Measurements from ENCODE around the gene GPR146.

The GPR146 gene

GRCh38 chr7:1049801-1050200 lies 5.5 kb downstream of the GPR146 start:
- H3K27ac ChIP-seq (ENCODE audit: low read depth, low read length) = no peak overlapping the region
- H3K4me1 ChIP-seq (ENCODE audit: control insufficient read depth, insufficient read depth, low read length) = peaks cover 35% of the 10 kb centered on the region
- no peaks in the 10 kb centered on the region for H3K9me3 ChIP-seq (ENCODE audit: control insufficient read depth, insufficient read depth, low read depth, low read length)

DNA sequence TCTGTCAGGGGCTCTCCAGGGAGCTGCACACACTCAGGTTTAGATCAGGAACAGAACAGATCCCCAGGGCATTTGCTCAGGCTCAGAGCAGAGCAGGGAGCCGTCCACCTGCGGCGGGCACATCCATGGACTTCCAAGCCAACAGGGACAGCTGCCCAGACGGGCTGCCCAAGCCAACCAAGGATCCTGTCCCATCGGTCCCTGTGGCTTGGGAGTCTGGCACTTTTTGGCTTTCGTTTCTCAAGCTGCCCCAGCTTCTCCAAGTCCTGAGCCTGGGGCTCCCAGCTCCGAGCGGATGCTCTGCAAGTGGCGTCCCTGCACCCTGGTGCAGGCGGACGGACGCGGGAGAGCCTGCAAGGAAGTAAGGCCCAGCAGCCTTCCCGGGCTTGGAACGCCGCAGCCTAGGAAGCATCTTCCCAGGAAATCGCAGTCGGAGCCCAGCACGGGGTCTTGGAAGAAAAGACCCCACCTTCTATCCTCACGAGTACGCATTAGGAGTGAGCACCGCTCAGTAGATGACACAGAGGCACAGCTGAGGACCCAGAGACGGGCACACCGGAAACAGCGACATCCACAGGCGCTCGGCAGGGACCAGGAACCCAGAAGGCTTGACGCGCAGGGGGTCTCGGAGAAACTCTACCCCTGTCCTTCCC lies 6.0 kb downstream of the GPR146 start:
- no peaks in the 10 kb centered on the region for H3K36me3 ChIP-seq (ENCODE audit: control insufficient read depth, insufficient read depth, low read length)
- no peak overlapping the region for H3K27ac ChIP-seq (ENCODE audit: low read depth, low read length)
- H3K4me3 ChIP-seq (ENCODE audit: low read depth, low read length) = no peak overlapping the region
- H3K9me3 ChIP-seq (ENCODE audit: control insufficient read depth, insufficient read depth, low read depth, low read length) = no peaks in the 10 kb centered on the region
- H3K9ac ChIP-seq (ENCODE audit: low read length) = no peak overlapping the region
- no peaks in the 10 kb centered on the region for H3K27me3 ChIP-seq (ENCODE audit: control insufficient read depth, insufficient read depth, low read length)
- peaks cover 35% of the 10 kb centered on the region for H3K4me1 ChIP-seq (ENCODE audit: control insufficient read depth, insufficient read depth, low read length)

More at GRCh38 chr7:1049801-1050200, 5.5 kb downstream of the GPR146 start:
- Histone ChIP-seq H3K9ac (ENCODE audit: low read length) (no peak overlapping the region), H3K36me3 (ENCODE audit: control insufficient read depth, insufficient read depth, low read length) (no peaks in the 10 kb centered on the region), H3K4me3 (ENCODE audit: low read depth, low read length) (no peak overlapping the region), H3K27me3 (ENCODE audit: control insufficient read depth, insufficient read depth, low read length) (no peaks in the 10 kb centered on the region)

GRCh38 chr7:1050956-1051690 lies 6.8 kb downstream of the GPR146 start:
- no peak overlapping the region for H3K9ac ChIP-seq (ENCODE audit: low read length)

GRCh38 chr7:1052031-1052818 lies 7.9 kb downstream of the GPR146 start:
- Histone ChIP-seq H3K27ac (ENCODE audit: low read depth, low read length) (no peak overlapping the region), H3K9me3 (ENCODE audit: control insufficient read depth, insufficient read depth, low read depth, low read length) (no peaks in the 10 kb centered on the region), H3K4me3 (ENCODE audit: low read depth, low read length) (no peak overlapping the region), H3K4me1 (ENCODE audit: control insufficient read depth, insufficient read depth, low read length) (peaks cover 33% of the 10 kb centered on the region), H3K9ac (ENCODE audit: low read length) (no peak overlapping the region), H3K27me3 (ENCODE audit: control insufficient read depth, insufficient read depth, low read length) (no peaks in the 10 kb centered on the region), H3K36me3 (ENCODE audit: control insufficient read depth, insufficient read depth, low read length) (no peaks in the 10 kb centered on the region; the same call in 1 of the 2 replicates)

More at GRCh38 chr7:1050956-1051690, 6.8 kb downstream of the GPR146 start:
- Histone ChIP-seq H3K27me3 (ENCODE audit: control insufficient read depth, insufficient read depth, low read length) (no peaks in the 10 kb centered on the region), H3K4me3 (ENCODE audit: low read depth, low read length) (no peak overlapping the region), H3K4me1 (ENCODE audit: control insufficient read depth, insufficient read depth, low read length) (peaks cover 36% of the 10 kb centered on the region), H3K9me3 (ENCODE audit: control insufficient read depth, insufficient read depth, low read depth, low read length) (no peaks in the 10 kb centered on the region), H3K36me3 (ENCODE audit: control insufficient read depth, insufficient read depth, low read length) (no peaks in the 10 kb centered on the region), H3K27ac (ENCODE audit: low read depth, low read length) (no peak overlapping the region)

GRCh38 chr7:1053002-1053411 lies 8.7 kb downstream of the GPR146 start:
- H3K9me3 ChIP-seq (ENCODE audit: control insufficient read depth, insufficient read depth, low read depth, low read length) = no peaks in the 10 kb centered on the region
- peaks cover 6% of the 10 kb centered on the region for H3K36me3 ChIP-seq (ENCODE audit: control insufficient read depth, insufficient read depth, low read length)
- H3K9ac ChIP-seq (ENCODE audit: low read length) = peak overlapping the region; percentile 27
- H3K27me3 ChIP-seq (ENCODE audit: control insufficient read depth, insufficient read depth, low read length) = no peaks in the 10 kb centered on the region
- H3K27ac ChIP-seq (ENCODE audit: low read depth, low read length) = peak overlapping the region; percentile 41; the same call in 1 of the 2 replicates
- H3K4me3 ChIP-seq (ENCODE audit: low read depth, low read length) = no peak overlapping the region
- H3K4me1 ChIP-seq (ENCODE audit: control insufficient read depth, insufficient read depth, low read length) = peaks cover 31% of the 10 kb centered on the region

DNA sequence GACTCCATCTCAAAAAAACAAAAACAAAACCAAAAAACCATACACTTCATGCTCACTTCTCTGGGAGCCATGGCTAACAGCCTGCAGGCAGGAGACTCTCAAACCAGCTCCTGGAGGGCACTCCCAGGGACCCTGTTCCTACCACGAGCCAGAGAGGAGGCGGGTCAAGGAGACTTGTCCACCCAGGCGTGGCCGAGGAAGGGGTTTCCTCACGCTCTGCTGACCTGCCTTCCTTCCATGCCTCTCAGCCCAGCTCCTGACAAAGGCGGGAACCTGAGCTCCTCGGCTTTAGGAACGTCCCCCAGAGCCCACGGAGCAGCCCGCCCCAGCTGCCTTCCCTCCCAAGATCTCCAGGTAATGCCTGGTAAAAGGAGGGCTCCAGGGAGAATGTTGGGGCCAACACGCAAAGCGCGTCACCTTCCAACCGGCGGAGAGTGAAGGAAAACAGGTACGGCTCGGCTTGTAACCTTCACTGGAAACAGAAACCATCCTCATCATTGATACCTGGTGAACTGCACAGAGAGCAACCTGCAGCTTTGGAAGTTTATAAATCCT lies 9.5 kb downstream of the GPR146 start:
- H3K4me3 ChIP-seq (ENCODE audit: low read depth, low read length) = no peak overlapping the region
- peaks cover 31% of the 10 kb centered on the region for H3K4me1 ChIP-seq (ENCODE audit: control insufficient read depth, insufficient read depth, low read length)
- no peaks in the 10 kb centered on the region for H3K27me3 ChIP-seq (ENCODE audit: control insufficient read depth, insufficient read depth, low read length)
- H3K36me3 ChIP-seq (ENCODE audit: control insufficient read depth, insufficient read depth, low read length) = peaks cover 10% of the 10 kb centered on the region
- H3K9ac ChIP-seq (ENCODE audit: low read length) = no peak overlapping the region
- no peak overlapping the region for H3K27ac ChIP-seq (ENCODE audit: low read depth, low read length)
- H3K9me3 ChIP-seq (ENCODE audit: control insufficient read depth, insufficient read depth, low read depth, low read length) = no peaks in the 10 kb centered on the region

DNA sequence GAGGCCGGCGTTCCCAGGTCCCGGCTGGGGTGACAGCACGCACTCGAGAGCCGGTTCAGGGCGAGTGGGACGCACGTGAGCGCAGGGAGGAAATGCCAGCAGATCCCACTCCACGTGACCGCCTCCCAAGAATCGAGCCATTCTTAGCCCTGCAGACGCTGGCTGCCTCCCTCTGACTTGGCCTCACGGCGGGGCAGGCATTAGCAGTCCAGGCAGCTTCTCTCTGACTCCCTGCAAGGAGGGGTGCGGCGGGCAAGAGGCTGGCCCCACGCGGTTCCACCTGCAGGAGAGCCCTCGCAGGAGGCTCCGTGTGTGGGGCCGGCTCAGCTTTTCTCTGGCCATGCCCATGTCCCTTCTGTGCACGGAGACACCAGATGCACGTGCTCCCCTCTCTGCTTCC lies 10.1 kb downstream of the GPR146 start:
- 0 out of 2 replicates have a peak overlapping the region, but pooled peaks have one; percentile 6 for H3K27ac ChIP-seq (ENCODE audit: low read depth, low read length)
- H3K4me3 ChIP-seq (ENCODE audit: low read depth, low read length) = no peak overlapping the region
- H3K4me1 ChIP-seq (ENCODE audit: control insufficient read depth, insufficient read depth, low read length) = peaks cover 31% of the 10 kb centered on the region
- H3K27me3 ChIP-seq (ENCODE audit: control insufficient read depth, insufficient read depth, low read length) = no peaks in the 10 kb centered on the region
- H3K9ac ChIP-seq (ENCODE audit: low read length) = no peak overlapping the region
- H3K9me3 ChIP-seq (ENCODE audit: control insufficient read depth, insufficient read depth, low read depth, low read length) = no peaks in the 10 kb centered on the region
- peaks cover 10% of the 10 kb centered on the region for H3K36me3 ChIP-seq (ENCODE audit: control insufficient read depth, insufficient read depth, low read length)

- Histone ChIP-seq H3K36me3 (ENCODE audit: control insufficient read depth, insufficient read depth, low read length) (peaks cover 10% of the 10 kb centered on the region), H3K4me1 (ENCODE audit: control insufficient read depth, insufficient read depth, low read length) (peaks cover 32% of the 10 kb centered on the region), H3K27me3 (ENCODE audit: control insufficient read depth, insufficient read depth, low read length) (no peaks in the 10 kb centered on the region), H3K4me3 (ENCODE audit: low read depth, low read length) (no peak overlapping the region), H3K27ac (ENCODE audit: low read depth, low read length) (0 out of 2 replicates have a peak overlapping the region, but pooled peaks have one; percentile 6), H3K9me3 (ENCODE audit: control insufficient read depth, insufficient read depth, low read depth, low read length) (no peaks in the 10 kb centered on the region), H3K9ac (ENCODE audit: low read length) (peak overlapping the region; percentile 7)
Measured at GRCh38 chr7:1054861-1055450, 10.6 kb downstream of the GPR146 start.

- H3K9ac ChIP-seq (ENCODE audit: low read length) = peak overlapping the region; percentile 7
- H3K4me1 ChIP-seq (ENCODE audit: control insufficient read depth, insufficient read depth, low read length) = peaks cover 38% of the 10 kb centered on the region
- no peaks in the 10 kb centered on the region for H3K27me3 ChIP-seq (ENCODE audit: control insufficient read depth, insufficient read depth, low read length)
- no peak overlapping the region for H3K27ac ChIP-seq (ENCODE audit: low read depth, low read length)
- no peak overlapping the region for H3K4me3 ChIP-seq (ENCODE audit: low read depth, low read length)
- H3K36me3 ChIP-seq (ENCODE audit: control insufficient read depth, insufficient read depth, low read length) = peaks cover 10% of the 10 kb centered on the region
- no peaks in the 10 kb centered on the region for H3K9me3 ChIP-seq (ENCODE audit: control insufficient read depth, insufficient read depth, low read depth, low read length)
Measured at GRCh38 chr7:1055491-1055955, 11.2 kb downstream of the GPR146 start.

GRCh38 chr7:1055956-1056784 lies 11.8 kb downstream of the GPR146 start:
- peaks cover 44% of the 10 kb centered on the region for H3K4me1 ChIP-seq (ENCODE audit: control insufficient read depth, insufficient read depth, low read length)
- H3K9me3 ChIP-seq (ENCODE audit: control insufficient read depth, insufficient read depth, low read depth, low read length) = no peaks in the 10 kb centered on the region

More at GRCh38 chr7:1055956-1056784, 11.8 kb downstream of the GPR146 start:
- H3K27ac ChIP-seq (ENCODE audit: low read depth, low read length) = no peak overlapping the region
- H3K27me3 ChIP-seq (ENCODE audit: control insufficient read depth, insufficient read depth, low read length) = no peaks in the 10 kb centered on the region; the same call in 1 of the 2 replicates
- H3K36me3 ChIP-seq (ENCODE audit: control insufficient read depth, insufficient read depth, low read length) = peaks cover 10% of the 10 kb centered on the region
- no peak overlapping the region for H3K4me3 ChIP-seq (ENCODE audit: low read depth, low read length)
- no peak overlapping the region for H3K9ac ChIP-seq (ENCODE audit: low read length)
